ENCODE data around the gene TTC19.

GRCh38 chr17:15970500-15970899 is 29.1 kb upstream of the TTC19 start:
- no peak for TF ChIP-seq POLR2A (IDR thresholded peaks at IDR 0.05; ENCODE audit: low read length)
- TF ChIP-seq GATA1 (IDR thresholded peaks at IDR 0.05; ENCODE audit: low read depth, low read length), result no peak

Measured in erythroblast (primary cell).